Stimulated activated CD8-positive, alpha-beta memory T cell treated with anti-CD3 and anti-CD28 coated beads, Interleukin-15, amount 100 ng/mL, for 4 hours (primary cell): Measurements from ENCODE around the gene ARID3A.
A peak's percentile ranks its signal among the peaks of the same experiment; 100 is the strongest.
"Not testable (repeated sequence)": the region's sequence is repeated elsewhere in the genome, so short reads cannot be mapped to it uniquely, and the experiment has no call there.

ENCODE experiments used
- DNase-seq, 2 donors: peaks; one replicate each; pipeline ENCODE4 v3.0.0-alpha.2; 2020; ENCODE audit warnings: low read depth in 2 of 2

Gene ARID3A

GRCh38 chr19:891421-892200, 34.2 kb upstream of the ARID3A start:
- not testable (repeated sequence) for DNase-seq

- DNase-seq: no peak
These were observed 33.5 kb upstream of the ARID3A start for GRCh38 chr19:892243-892893.

- DNase-seq: peak; percentile 77 to 78
These were observed 32.7 kb upstream of the ARID3A start, which contains the start of the genes MED16 and RNU6-9 for GRCh38 chr19:892894-893689. Gene MED16 (minus strand): TSS chr19:893187. CDS start chr19:891131, 2,056 bp downstream. Gene RNU6-9 (plus strand): TSS chr19:893484.

GRCh38 chr19:896434-896833, 29.4 kb upstream of the ARID3A start:
- no peak for DNase-seq

GRCh38 chr19:896999-897398, 28.8 kb upstream of the ARID3A start:
- DNase-seq: no peak

GRCh38 chr19:897442-898039, 28.3 kb upstream of the ARID3A start:
- no peak for DNase-seq

GRCh38 chr19:898663-899062, 27.2 kb upstream of the ARID3A start:
- no peak for DNase-seq

- DNase-seq: no peak
These were observed 26.3 kb upstream of the ARID3A start for GRCh38 chr19:899336-900042.

- DNase-seq: no peak
These were observed 25.9 kb upstream of the ARID3A start for GRCh38 chr19:900043-900301.

GRCh38 chr19:900302-901111, 25.3 kb upstream of the ARID3A start:
- no peak for DNase-seq

GRCh38 chr19:901216-902092, 24.4 kb upstream of the ARID3A start:
- no peak for DNase-seq

GRCh38 chr19:902093-902370, 23.8 kb upstream of the ARID3A start:
- DNase-seq: no peak

- DNase-seq: no peak
These were observed 23.2 kb upstream of the ARID3A start for GRCh38 chr19:902446-903226.

- no peak for DNase-seq
These were observed 22.5 kb upstream of the ARID3A start for GRCh38 chr19:903266-903797.

GRCh38 chr19:904545-904944, 21.3 kb upstream of the ARID3A start:
- no peak for DNase-seq

GRCh38 chr19:906480-906879, 19.4 kb upstream of the ARID3A start:
- DNase-seq: no peak

- DNase-seq: no peak
These were observed 18.5 kb upstream of the ARID3A start for GRCh38 chr19:907183-907853.
